Heart right ventricle (tissue), 16 donors: ENCODE measurements around the gene ZNF714. TPM values are rescaled to one million over a fixed set of nuclear protein-coding genes. Genes with fewer than 3 reads are reported as not detected.

Source experiments
- ATAC-seq, 8 donors: fragments of 200-7000 bp; cut with Tn5 transposase; one replicate each; pipeline ENCODE4 v1.9.1; 2020; ENCODE audit warnings: mild to moderate bottlenecking in 8 of 8, moderate library complexity in 8 of 8, moderate number of reproducible peaks in 1 of 8
- DNase-seq, 2 donors: peaks; one replicate each; pipeline ENCODE4 v3.0.0-alpha.2; 2020
- H3K27ac ChIP-seq, 10 donors: fragments of 200-600 bp; sonication (generic) in 2 of 10; one replicate each; pipeline versions ENCODE4 v1.5.0 to v1.8.0; 2020 to 2022; ENCODE audit warnings: mild to moderate bottlenecking in 3 of 10
- H3K27me3 ChIP-seq, 7 donors: fragments of 200-600 bp; one replicate each; pipeline ENCODE4 v1.8.0; 2021 to 2022; ENCODE audit warnings: mild to moderate bottlenecking in 2 of 7
- H3K36me3 ChIP-seq, 9 donors: fragments of 200-600 bp; sonication (generic) in 1 of 9; one replicate each; pipeline versions ENCODE4 v1.5.0 to v1.8.0; 2020 to 2022; ENCODE audit warnings: mild to moderate bottlenecking in 2 of 9
- H3K4me1 ChIP-seq, 9 donors: fragments of 200-600 bp; sonication (generic) in 1 of 9; one replicate each; pipeline versions ENCODE4 v1.5.0 to v1.8.0; 2020 to 2022; ENCODE audit warnings: mild to moderate bottlenecking in 4 of 9
- H3K4me3 ChIP-seq, 10 donors: fragments of 200-600 bp; sonication (generic) in 2 of 10; one replicate each; pipeline versions ENCODE4 v1.5.0 to v1.8.0; 2020 to 2022; ENCODE audit warnings: mild to moderate bottlenecking in 7 of 10, moderate library complexity in 2 of 10
- H3K9me3 ChIP-seq, 11 donors: fragments of 200-600 bp in 10 of 11; sonication (generic) in 2 of 11; one replicate each; pipeline versions ENCODE4 v1.5.0 to v1.8.0; 2013 to 2022; ENCODE audit warnings: mild to moderate bottlenecking in 2 of 11, control low read depth in 1 of 11, moderate library complexity in 1 of 11
- WGBS, 2 donors: extraction: QIAGEN DNeasy Blood & Tissue Kit; methylation state at CpG; one replicate each; pipeline ENCODE4 v1.1.7; 2013; ENCODE audit warnings: inconsistent platforms in 1 of 2; 5-methylcytosine and 5-hydroxymethylcytosine counted together
- intact Hi-C, 10 donors: fragments of 100-400 bp; cut with DNase I; formaldehyde crosslinking; loops; one replicate each; pipeline versions ENCODE4 v1.11.1 to v1.14.2; 2022
- polyA plus RNA-seq, 2 donors: library from polyadenylated mRNA; stranded (reverse); fragments of 200-250 nt; gene quantifications; one replicate each; pipeline ENCODE4 v1.2.3, GENCODE V29; 2013
- total RNA-seq, 10 donors: library from RNA; stranded (reverse); fragmentation: NEBNext Ultra II Directional in 3 of 10; extraction: Animal tissue kit (Norgen Biotek cat#: 25700) in 3 of 10; gene quantifications; one replicate each; pipeline versions ENCODE4 v1.2.1 to v1.2.4, GENCODE V29; 2021 to 2023
- TF ChIP-seq, protein P1 (sequence below), 9 donors: fragments of 200-600 bp; sonication (generic) in 2 of 9; IDR thresholded peaks; one replicate each; pipeline versions ENCODE4 v1.5.0 to v1.8.0; 2021 to 2022; ENCODE audit warnings: antibody characterized with exemption in 9 of 9, mild to moderate bottlenecking in 5 of 9, moderate library complexity in 1 of 9
- donor health status: Arrhythmogenic right ventricular cardiomyopathy.
- donor health status: ischemic (EF 13 %, LVEDD 7.1; RV severe dilation, severe dysfunction).
- donor health status: healthy with polysubstance abuse.
- donor health status: DM: no; HTN: yes; CAD: no.
- donor health status: DM: no; HTN: no; CAD: no.
- donor health status: ischemic (EF 25% LVEDD 6.9; RV normal size, moderate dysfunction).
- donor health status: ischemic (EF 25% LVEDD 5.7; RV mildly dilated, moderate dysfunction).
- donor health status: healthy.
- donor health status: DM: yes; HTN: yes; CAD: no.
- donor health status: Ischemic cardiomyopathy.
- donor health status: ischemic (EF 35%, LVEDD 5.7; RV mildly dilated, moderate dysfunction).
- donor health status: nonischemic (EF 11% LVEDD 7.7; RV severe dilation, severe dysfunction).
- donor health status: DM: yes; HTN: yes; CAD: no.
- donor health status: PGD.
- donor health status: ischemic (EF 29% LVEDD 5.4; RV normal size, mild dysfunction).
- donor health status: nonischemic (EF 23%, LVEDD 6.1; RV moderate dilation, normal function).

ZNF714 gene
- total and polyA plus RNA-seq, 12 donors, result 0.80 to 6.1 (median 3.5) TPM

DNA sequence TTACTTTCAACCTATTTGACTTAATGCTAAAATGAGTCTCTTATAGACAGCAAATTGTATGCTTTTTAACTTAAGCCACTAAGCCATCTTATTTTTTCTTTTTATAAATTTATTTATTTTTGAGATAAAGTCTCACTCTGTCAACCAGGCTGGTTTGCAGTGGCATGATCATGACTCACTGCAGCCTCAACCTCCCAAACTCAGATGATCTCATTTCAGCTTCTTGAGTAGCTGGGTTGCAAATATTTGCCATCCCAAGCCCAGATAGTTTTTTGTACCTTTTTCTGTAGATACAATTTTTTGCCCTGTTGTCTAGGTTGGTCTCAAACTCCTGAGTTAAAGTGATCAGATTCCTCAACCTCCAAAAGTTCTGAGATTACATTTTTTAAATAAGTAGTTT, 27.1 kb downstream of the ZNF714 start:
- H3K36me3 ChIP-seq, result peaks cover 0 to 43% (median 4%) of the 10 kb centered on the region in 9 donors
- H3K9me3 ChIP-seq, result peaks cover 0 to 21% (median 3%) of the 10 kb centered on the region in 11 donors
- H3K4me1 ChIP-seq, result no peaks in the 10 kb centered on the region
- TF ChIP-seq, protein P1, sequence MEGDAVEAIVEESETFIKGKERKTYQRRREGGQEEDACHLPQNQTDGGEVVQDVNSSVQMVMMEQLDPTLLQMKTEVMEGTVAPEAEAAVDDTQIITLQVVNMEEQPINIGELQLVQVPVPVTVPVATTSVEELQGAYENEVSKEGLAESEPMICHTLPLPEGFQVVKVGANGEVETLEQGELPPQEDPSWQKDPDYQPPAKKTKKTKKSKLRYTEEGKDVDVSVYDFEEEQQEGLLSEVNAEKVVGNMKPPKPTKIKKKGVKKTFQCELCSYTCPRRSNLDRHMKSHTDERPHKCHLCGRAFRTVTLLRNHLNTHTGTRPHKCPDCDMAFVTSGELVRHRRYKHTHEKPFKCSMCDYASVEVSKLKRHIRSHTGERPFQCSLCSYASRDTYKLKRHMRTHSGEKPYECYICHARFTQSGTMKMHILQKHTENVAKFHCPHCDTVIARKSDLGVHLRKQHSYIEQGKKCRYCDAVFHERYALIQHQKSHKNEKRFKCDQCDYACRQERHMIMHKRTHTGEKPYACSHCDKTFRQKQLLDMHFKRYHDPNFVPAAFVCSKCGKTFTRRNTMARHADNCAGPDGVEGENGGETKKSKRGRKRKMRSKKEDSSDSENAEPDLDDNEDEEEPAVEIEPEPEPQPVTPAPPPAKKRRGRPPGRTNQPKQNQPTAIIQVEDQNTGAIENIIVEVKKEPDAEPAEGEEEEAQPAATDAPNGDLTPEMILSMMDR (IDR thresholded peaks at IDR 0.05), result no peak
- no peak overlapping the region for H3K27ac ChIP-seq
- no peaks in the 10 kb centered on the region for H3K27me3 ChIP-seq
- ATAC-seq (no peak), DNase-seq (no peak)
- H3K4me3 ChIP-seq, result no peak overlapping the region
- intact Hi-C loops, result no loop called here

DNA sequence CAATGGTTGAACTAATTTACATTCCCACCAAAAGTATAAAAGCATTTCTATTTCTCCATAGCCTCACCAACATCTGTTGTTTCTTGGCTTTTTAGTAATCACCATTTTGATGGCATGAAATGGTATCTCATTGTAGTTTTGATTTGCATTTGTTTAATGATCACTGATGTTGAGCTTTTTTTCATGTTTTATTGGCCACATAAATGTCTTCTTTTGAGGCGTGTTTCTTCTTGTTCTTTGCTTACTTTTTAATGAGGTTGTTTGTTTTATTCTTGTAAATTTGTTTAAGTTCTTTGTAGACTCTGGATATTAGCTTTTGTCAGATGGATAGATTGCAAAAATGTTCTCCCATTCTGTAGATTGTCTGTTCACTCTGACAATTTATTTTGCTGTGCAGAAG, 28.2 kb downstream of the ZNF714 start:
- H3K4me1 ChIP-seq, result no peaks in the 10 kb centered on the region
- TF ChIP-seq, protein P1 (IDR thresholded peaks at IDR 0.05), result no peak
- DNase-seq (no peak), ATAC-seq (no peak)
- WGBS, 2 donors, result 96 to 97% methylated on average over 1 of the region's 1 CpG
- intact Hi-C loops, result no loop called here
- no peaks in the 10 kb centered on the region for H3K27me3 ChIP-seq
- no peak overlapping the region for H3K27ac ChIP-seq
- H3K4me3 ChIP-seq, result no peak overlapping the region
- peaks cover 0 to 45% (median 4%) of the 10 kb centered on the region in 9 donors for H3K36me3 ChIP-seq
- peaks cover 0 to 30% (median 10%) of the 10 kb centered on the region in 11 donors for H3K9me3 ChIP-seq

DNA sequence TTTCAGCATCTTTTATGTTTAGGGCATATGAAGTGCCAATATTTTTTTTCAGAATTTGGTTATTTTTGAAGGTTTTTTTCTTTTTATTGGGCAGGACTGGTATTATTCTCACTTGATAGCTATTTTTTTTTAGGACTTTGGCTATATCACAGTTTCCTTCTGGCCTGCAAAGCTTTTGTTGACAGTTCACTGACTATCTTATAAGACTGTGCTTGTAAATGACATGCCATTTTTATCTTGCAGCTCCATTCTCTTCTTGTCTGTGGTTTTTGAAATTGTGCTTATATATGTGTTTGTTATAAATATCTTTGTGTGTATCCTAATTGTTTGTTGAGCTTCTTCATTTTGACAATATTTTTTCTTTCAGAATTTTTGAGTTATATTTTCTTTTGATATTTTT, 33.4 kb downstream of the ZNF714 start:
- peaks cover 0 to 44% (median 13%) of the 10 kb centered on the region in 9 donors for H3K36me3 ChIP-seq
- no peaks in the 10 kb centered on the region for H3K4me1 ChIP-seq
- no peak overlapping the region for H3K27ac ChIP-seq
- no peak for ATAC-seq
- TF ChIP-seq, protein P1 (IDR thresholded peaks at IDR 0.05), result no peak
- no peaks in the 10 kb centered on the region for H3K27me3 ChIP-seq
- intact Hi-C loops, result no loop called here
- H3K9me3 ChIP-seq, result peaks cover 0 to 53% (median 10%) of the 10 kb centered on the region in 11 donors
- H3K4me3 ChIP-seq, result no peak overlapping the region
- DNase-seq, result no peak

DNA sequence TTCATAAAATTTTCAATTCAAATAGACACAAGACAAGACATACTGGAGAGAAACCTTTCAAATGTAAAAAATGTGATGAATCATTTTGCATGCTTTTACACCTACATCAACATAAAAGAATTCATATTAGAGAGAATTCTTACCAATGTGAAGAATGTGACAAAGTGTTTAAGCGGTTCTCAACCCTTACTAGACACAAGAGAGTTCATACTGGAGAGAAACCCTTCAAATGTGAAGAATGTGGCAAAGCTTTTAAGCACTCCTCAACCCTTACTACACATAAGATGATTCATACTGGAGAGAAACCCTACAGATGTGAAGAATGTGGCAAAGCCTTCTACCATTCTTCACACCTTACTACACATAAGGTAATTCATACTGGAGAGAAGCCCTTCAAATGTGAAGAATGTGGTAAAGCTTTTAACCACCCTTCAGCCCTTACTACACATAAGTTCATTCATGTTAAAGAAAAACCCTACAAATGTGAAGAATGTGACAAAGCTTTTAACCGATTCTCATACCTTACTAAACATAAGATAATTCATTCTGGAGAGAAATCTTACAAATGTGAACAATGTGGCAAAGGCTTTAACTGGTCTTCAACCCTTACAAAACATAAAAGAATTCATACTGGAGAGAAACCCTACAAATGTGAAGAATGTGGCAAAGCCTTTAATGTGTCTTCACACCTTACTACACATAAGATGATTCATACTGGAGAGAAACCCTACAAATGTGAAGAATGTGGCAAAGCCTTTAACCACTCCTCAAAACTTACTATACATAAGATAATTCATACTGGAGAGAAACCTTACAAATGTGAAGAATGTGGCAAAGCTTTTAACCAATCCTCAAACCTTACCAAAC, 35.3 kb downstream of the ZNF714 start:
- WGBS, 2 donors, result 92 to 95% methylated on average over 2 of the region's 2 CpGs
- no peaks in the 10 kb centered on the region for H3K4me1 ChIP-seq
- DNase-seq (no peak), ATAC-seq (no peak)
- H3K4me3 ChIP-seq, result no peak overlapping the region
- TF ChIP-seq, protein P1 (IDR thresholded peaks at IDR 0.05), result no peak
- H3K36me3 ChIP-seq, result peaks cover 0 to 44% (median 13%) of the 10 kb centered on the region in 9 donors
- H3K27me3 ChIP-seq, result no peaks in the 10 kb centered on the region
- intact Hi-C loops, result no loop called here
- H3K27ac ChIP-seq, result no peak overlapping the region
- peaks cover 0 to 50% (median 10%) of the 10 kb centered on the region in 11 donors for H3K9me3 ChIP-seq
